Calu3 (cell line): ENCODE results near the gene LGALS8. TPM values are rescaled to one million over a fixed set of nuclear protein-coding genes. Genes with fewer than 3 reads are reported as not detected.

ENCODE experiments used
- Bru-seq: library from RNA; stranded (reverse); fragments of 400-500 nt; gene quantifications from one replicate; lab custom pipeline; 2021; lab: Mats Ljungman, UMichigan
- BruChase-seq, 2 experiments: library from RNA; stranded (reverse); fragments of 400-500 nt; gene quantifications; one replicate each; lab custom pipeline; 2021; lab: Mats Ljungman, UMichigan
- BruUV-seq: library from RNA; stranded (reverse); fragments of 400-500 nt; replicated peaks from 2 replicates; lab custom pipeline; 2021; lab: Mats Ljungman, UMichigan
- CTCF ChIA-PET: fragments of 300-600 bp; sonication (Branson Sonifier 250); formaldehyde crosslinking; loops from one replicate; lab custom pipeline; 2022; ENCODE audit warnings: antibody characterized with exemption; lab: Charles Lee
- DNase-seq: peaks from one replicate; pipeline ENCODE4 v3.0.0; 2022
- H3K27ac Mint-ChIP-seq: one replicate; pipeline ENCODE4 v1.8.0; 2022; ENCODE audit warnings: mixed read lengths; ENCODE audit not compliant: unreplicated experiment
- H3K27me3 Mint-ChIP-seq: one replicate; pipeline ENCODE4 v1.8.0; 2022; ENCODE audit warnings: mixed read lengths; ENCODE audit not compliant: unreplicated experiment
- H3K36me3 Mint-ChIP-seq: one replicate; pipeline ENCODE4 v1.8.0; 2022; ENCODE audit warnings: mild to moderate bottlenecking, moderate library complexity, mixed read lengths; ENCODE audit not compliant: insufficient read depth, unreplicated experiment
- H3K4me1 Mint-ChIP-seq: one replicate; pipeline ENCODE4 v1.8.0; 2022; ENCODE audit warnings: mild to moderate bottlenecking, low read depth, mixed read lengths; ENCODE audit not compliant: unreplicated experiment
- H3K4me3 Mint-ChIP-seq: one replicate; pipeline ENCODE4 v1.8.0; 2022; ENCODE audit warnings: mild to moderate bottlenecking, low read depth, moderate library complexity, mixed read lengths; ENCODE audit not compliant: unreplicated experiment
- H3K9me3 Mint-ChIP-seq: one replicate; pipeline ENCODE4 v1.8.0; 2022; ENCODE audit warnings: low read depth, mixed read lengths; ENCODE audit not compliant: unreplicated experiment
- CTCF ChIP-seq: fragments of 200-600 bp; IDR thresholded peaks from one replicate; pipeline ENCODE4 v1.8.0; 2022; ENCODE audit warnings: antibody characterized with exemption; ENCODE audit not compliant: unreplicated experiment
- intact Hi-C: fragments of 100-400 bp; cut with micrococcal nuclease; formaldehyde crosslinking; loops from one replicate; pipeline ENCODE4 v1.10.0; 2022; ENCODE audit not compliant: unreplicated experiment
- long read RNA-seq: library from polyadenylated mRNA; stranded (forward); transcript quantifications from one replicate; pipeline ENCODE4 v2.0.0, GENCODE V29; 2022
- total RNA-seq: library from RNA; stranded (reverse); gene quantifications from 2 replicates; pipeline ENCODE4 v1.2.3, GENCODE V29; 2022

Gene LGALS8
- total RNA-seq (46.5 and 50.3 TPM in 2 replicates), Bru-seq, nascent RNA (percentile 67 among the genes with signal in this experiment), BruChase-seq, experiment 1, labeled RNA remaining after a 6-hour chase (percentile 84 among the genes with signal in this experiment), BruChase-seq, experiment 2, labeled RNA remaining after a 2-hour chase (percentile 77 among the genes with signal in this experiment)
- long read RNA-seq, full-length matches to known transcripts: 12 of 40 reads
- long read RNA-seq, partial matches to known transcripts: 16 of 40 reads
- long read RNA-seq, other reads (novel, unspliced or antisense): 12 of 40 reads

GRCh38 chr1:236523704-236524141, at the start of gene LGALS8:
LGALS8 (plus strand) TSS chr1:236523982; CDS start chr1:236526071, 2,089 bp downstream.
- Mint-ChIP-seq H3K9me3 (no peaks in the 10 kb centered on the region), H3K27me3 (no peaks in the 10 kb centered on the region), H3K27ac (peak within 1 kb of the TSS; percentile 92), H3K36me3 (peaks cover 24% of the 10 kb centered on the region), H3K4me3 (peak within 1 kb of the TSS; percentile 93), H3K4me1 (no peaks in the 10 kb centered on the region)
- CTCF ChIA-PET: interaction anchor here (0.6 kb wide), 1 partner anchor 1191 kb away, joined by 3 read pairs; no protein-coding TSS in a partner anchor
- intact Hi-C loops: loop anchor here (5.0 kb wide), 1 partner anchor 131 kb away; the partner anchor contains the start of gene EDARADD
- BruUV-seq: no TSS peak
- peak; percentile 80 for DNase-seq
- TF ChIP-seq CTCF: no peak

- H3K36me3 Mint-ChIP-seq: no peaks in the 10 kb centered on the region
- H3K4me1 Mint-ChIP-seq: no peaks in the 10 kb centered on the region
- intact Hi-C loops: no loop called here
- no peak for DNase-seq
- TF ChIP-seq CTCF: no peak
- H3K27me3 Mint-ChIP-seq: peaks cover 25% of the 10 kb centered on the region
- no peak overlapping the region for H3K27ac Mint-ChIP-seq
- CTCF ChIA-PET: interaction anchor here (1.0 kb wide), 1 partner anchor 13 kb away, joined by 3 read pairs; no protein-coding TSS in a partner anchor
- BruUV-seq: no TSS peak
- H3K9me3 Mint-ChIP-seq: no peaks in the 10 kb centered on the region
- H3K4me3 Mint-ChIP-seq: no peak overlapping the region
Measured at GRCh38 chr1:236476019-236476418, 47.8 kb upstream of the LGALS8 start.

GRCh38 chr1:236480758-236481436, 42.9 kb upstream of the LGALS8 start:
- DNase-seq: no peak
- intact Hi-C loops: no loop called here
- CTCF ChIA-PET: no interaction called here
- Mint-ChIP-seq H3K9me3 (no peaks in the 10 kb centered on the region), H3K36me3 (no peaks in the 10 kb centered on the region), H3K27ac (no peak overlapping the region), H3K27me3 (peaks cover 22% of the 10 kb centered on the region), H3K4me3 (no peak overlapping the region), H3K4me1 (no peaks in the 10 kb centered on the region)
- TF ChIP-seq CTCF: no peak
- BruUV-seq: no TSS peak

GRCh38 chr1:236484310-236484971, 39.3 kb upstream of the LGALS8 start:
- Mint-ChIP-seq H3K27me3 (peaks cover 22% of the 10 kb centered on the region), H3K4me3 (no peak overlapping the region), H3K4me1 (no peaks in the 10 kb centered on the region), H3K9me3 (no peaks in the 10 kb centered on the region), H3K36me3 (no peaks in the 10 kb centered on the region), H3K27ac (no peak overlapping the region)
- intact Hi-C loops: no loop called here
- no TSS peak for BruUV-seq
- no peak for TF ChIP-seq CTCF
- CTCF ChIA-PET: no interaction called here
- no peak for DNase-seq
